ENCODE results near the gene CDC42BPB.

Gene CDC42BPB

DNA sequence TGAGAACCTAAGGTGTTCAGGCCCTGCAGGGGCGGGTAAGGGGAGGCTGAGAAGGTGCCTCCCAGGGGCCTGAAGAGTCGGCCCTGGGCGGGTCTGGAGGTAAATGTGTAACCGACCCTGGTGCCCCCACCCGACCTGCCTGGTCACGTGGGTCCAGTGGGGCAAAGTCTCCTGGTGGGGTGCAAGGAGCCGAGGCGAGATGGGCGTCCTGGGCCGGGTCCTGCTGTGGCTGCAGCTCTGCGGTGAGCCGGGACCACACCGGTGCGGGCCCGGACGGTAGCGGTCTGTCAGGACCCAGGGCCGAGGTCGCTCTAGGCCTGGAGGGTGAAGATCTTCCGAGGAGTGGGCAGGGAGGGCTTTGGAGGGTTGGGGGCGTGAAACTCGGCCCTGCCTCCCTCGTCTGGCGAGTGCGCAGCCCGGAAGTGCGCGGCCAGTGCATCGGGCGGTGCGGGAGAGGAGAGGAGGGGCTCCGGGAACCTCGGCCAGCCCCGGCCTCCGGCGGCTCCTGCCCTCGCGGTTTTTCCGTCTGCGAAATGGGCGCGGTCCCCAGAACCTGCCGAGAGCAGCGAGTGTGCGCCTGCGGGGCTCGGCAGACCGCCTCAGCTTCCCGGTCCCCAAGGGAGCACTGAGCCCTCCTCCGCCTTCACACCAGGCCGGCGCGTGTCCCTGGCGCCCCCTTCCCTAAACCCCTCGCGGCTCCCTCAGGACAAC is 134.7 kb downstream of the CDC42BPB start, which contains the start of gene AMN:
Gene AMN (plus strand): TSS at position 174 of the 711 bp plus-strand sequence. CDS start 26 bp downstream, at position 200.
- Histone ChIP-seq H3K4me1 (ENCODE audit: control insufficient read depth, insufficient read depth, low read length) (no peaks in the 10 kb centered on the region), H3K27me3 (ENCODE audit: control insufficient read depth, insufficient read depth, low read length) (peaks cover 15% of the 10 kb centered on the region), H3K9ac (ENCODE audit: low read length) (no peak within 1 kb of the TSS), H3K36me3 (ENCODE audit: control insufficient read depth, insufficient read depth, low read length) (no peaks in the 10 kb centered on the region), H3K27ac (ENCODE audit: low read depth, low read length) (no peak within 1 kb of the TSS), H3K4me3 (ENCODE audit: low read length) (peak within 1 kb of the TSS; percentile 63)

DNA sequence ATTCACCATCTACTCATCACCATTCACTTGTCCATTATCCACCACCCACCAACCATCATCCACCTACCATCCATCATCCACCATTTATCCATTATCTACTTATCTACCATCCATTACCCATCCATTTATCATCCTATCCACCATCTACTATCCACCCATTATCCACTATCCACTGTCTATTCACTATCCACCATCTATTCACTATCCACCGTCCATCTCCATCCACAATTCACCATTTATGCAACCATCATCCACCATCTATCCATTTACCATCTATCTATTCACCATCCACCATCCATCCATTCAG is 136.4 kb downstream of the CDC42BPB start:
- H3K27me3 ChIP-seq (ENCODE audit: control insufficient read depth, insufficient read depth, low read length) = peaks cover 14% of the 10 kb centered on the region
- no peaks in the 10 kb centered on the region for H3K36me3 ChIP-seq (ENCODE audit: control insufficient read depth, insufficient read depth, low read length)
- no peak overlapping the region for H3K4me3 ChIP-seq (ENCODE audit: low read length)
- H3K4me1 ChIP-seq (ENCODE audit: control insufficient read depth, insufficient read depth, low read length) = no peaks in the 10 kb centered on the region
- H3K27ac ChIP-seq (ENCODE audit: low read depth, low read length) = no peak overlapping the region
- no peak overlapping the region for H3K9ac ChIP-seq (ENCODE audit: low read length)

DNA sequence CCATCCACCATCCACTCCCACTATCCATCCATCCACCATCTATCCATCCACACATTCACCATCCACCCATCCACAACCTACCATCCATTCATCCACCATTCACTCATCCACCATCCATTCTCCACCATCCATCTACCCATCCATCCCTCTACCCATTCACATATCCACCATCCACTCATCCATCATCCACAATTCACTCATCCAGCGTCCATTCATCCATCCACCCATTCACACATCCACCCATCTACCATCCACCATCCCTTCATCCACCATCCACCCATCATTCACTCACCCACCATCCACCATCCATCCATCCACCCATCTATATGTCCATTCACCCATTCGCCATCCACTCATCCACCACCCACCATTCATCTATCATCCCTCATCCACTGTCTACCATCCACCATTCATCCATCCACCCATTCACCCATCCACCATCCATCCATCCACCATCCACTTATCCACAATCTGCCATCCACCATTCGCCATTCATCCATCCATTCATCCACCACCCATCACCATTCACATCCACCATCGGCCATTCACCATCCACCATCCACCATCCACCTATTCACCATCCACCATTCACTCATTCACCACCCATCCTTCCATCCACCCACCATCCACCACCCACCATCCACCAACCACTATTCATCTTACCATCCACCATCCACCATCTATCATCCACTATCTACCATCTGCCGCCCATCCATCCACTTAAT is 136.9 kb downstream of the CDC42BPB start:
- H3K36me3 ChIP-seq (ENCODE audit: control insufficient read depth, insufficient read depth, low read length) = no peaks in the 10 kb centered on the region
- H3K27ac ChIP-seq (ENCODE audit: low read depth, low read length) = no peak overlapping the region
- H3K4me1 ChIP-seq (ENCODE audit: control insufficient read depth, insufficient read depth, low read length) = no peaks in the 10 kb centered on the region
- peaks cover 14% of the 10 kb centered on the region for H3K27me3 ChIP-seq (ENCODE audit: control insufficient read depth, insufficient read depth, low read length)
- H3K4me3 ChIP-seq (ENCODE audit: low read length) = no peak overlapping the region
- H3K9ac ChIP-seq (ENCODE audit: low read length) = no peak overlapping the region

DNA sequence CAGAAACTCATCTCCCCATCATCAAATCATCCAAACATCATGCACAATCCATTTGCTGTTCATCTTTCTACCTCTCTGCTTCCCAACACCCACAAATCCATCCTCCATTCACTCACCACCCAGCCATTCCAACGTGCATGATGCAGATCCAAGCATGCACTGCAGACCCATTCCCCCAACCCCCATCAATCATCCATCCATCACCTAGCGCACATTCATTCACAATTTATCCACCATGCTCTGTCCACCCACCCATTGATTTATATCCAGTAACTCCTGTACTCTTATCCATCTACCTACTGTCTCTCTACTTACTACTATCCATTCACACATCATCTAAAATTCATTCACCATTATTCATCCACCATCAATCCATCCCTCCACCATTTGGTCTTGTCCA is 138.9 kb downstream of the CDC42BPB start:
- H3K4me1 ChIP-seq (ENCODE audit: control insufficient read depth, insufficient read depth, low read length) = no peaks in the 10 kb centered on the region
- no peak overlapping the region for H3K27ac ChIP-seq (ENCODE audit: low read depth, low read length)
- H3K36me3 ChIP-seq (ENCODE audit: control insufficient read depth, insufficient read depth, low read length) = no peaks in the 10 kb centered on the region
- H3K27me3 ChIP-seq (ENCODE audit: control insufficient read depth, insufficient read depth, low read length) = peaks cover 7% of the 10 kb centered on the region
- no peak overlapping the region for H3K4me3 ChIP-seq (ENCODE audit: low read length)
- no peak overlapping the region for H3K9ac ChIP-seq (ENCODE audit: low read length)

DNA sequence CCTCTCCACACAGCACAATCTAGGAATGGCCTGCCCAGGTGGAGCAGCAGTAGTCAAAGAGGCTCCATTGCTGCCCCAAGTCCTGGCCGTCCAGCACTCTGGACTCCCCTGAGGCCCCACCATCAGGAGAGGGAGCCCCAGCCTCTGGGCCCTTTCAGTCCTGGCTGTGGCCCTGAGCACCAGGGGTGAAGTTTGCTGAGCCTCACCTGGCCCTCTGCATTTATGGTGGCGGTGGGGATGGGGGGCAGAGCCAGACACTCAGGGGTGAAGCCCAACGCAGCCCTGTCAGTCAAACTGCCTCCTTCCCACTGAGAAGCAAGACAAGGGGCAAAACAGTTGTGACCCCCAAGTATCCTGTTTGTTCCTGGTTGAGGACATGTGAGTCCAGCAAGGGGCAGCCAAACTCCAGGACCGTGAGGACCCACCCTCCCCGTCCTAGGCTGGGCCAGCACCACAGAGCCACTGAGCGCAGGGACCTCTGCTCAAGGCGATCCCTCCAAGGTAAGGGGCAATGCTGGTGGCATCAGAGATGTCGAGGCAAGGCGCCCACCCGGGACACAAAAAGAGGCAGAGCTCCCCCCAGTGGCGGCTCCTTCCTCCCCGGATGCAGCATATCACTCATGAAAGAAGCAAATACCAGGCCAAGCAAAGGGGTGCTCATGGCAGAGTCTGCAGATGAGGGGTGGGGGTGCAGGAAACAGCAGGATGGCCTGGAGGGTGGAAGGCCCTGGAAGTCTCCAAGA is 139.7 kb downstream of the CDC42BPB start:
- Histone ChIP-seq H3K9ac (ENCODE audit: low read length) (no peak overlapping the region), H3K36me3 (ENCODE audit: control insufficient read depth, insufficient read depth, low read length) (no peaks in the 10 kb centered on the region), H3K27ac (ENCODE audit: low read depth, low read length) (no peak overlapping the region), H3K27me3 (ENCODE audit: control insufficient read depth, insufficient read depth, low read length) (peaks cover 4% of the 10 kb centered on the region), H3K4me3 (ENCODE audit: low read length) (no peak overlapping the region), H3K4me1 (ENCODE audit: control insufficient read depth, insufficient read depth, low read length) (no peaks in the 10 kb centered on the region)

DNA sequence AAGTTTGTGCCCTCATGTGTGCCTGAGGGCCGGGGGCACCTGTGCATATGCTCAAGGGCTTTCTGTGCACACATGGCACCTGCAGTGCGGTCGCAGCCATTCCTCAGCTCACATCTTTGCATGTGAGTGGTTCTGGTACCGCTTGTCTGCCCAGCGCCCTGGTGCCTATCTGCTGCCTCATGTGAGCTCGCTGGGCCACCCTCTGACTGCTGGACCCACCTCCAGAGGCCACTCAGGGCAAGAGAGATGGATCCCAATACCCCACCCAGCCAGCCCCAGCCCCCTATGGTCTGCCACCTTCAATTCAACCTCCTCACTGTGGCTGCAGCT is 140.3 kb downstream of the CDC42BPB start:
- no peaks in the 10 kb centered on the region for H3K4me1 ChIP-seq (ENCODE audit: control insufficient read depth, insufficient read depth, low read length)
- H3K27me3 ChIP-seq (ENCODE audit: control insufficient read depth, insufficient read depth, low read length) = peaks cover 2% of the 10 kb centered on the region
- H3K4me3 ChIP-seq (ENCODE audit: low read length) = no peak overlapping the region
- no peak overlapping the region for H3K9ac ChIP-seq (ENCODE audit: low read length)
- no peaks in the 10 kb centered on the region for H3K36me3 ChIP-seq (ENCODE audit: control insufficient read depth, insufficient read depth, low read length)
- no peak overlapping the region for H3K27ac ChIP-seq (ENCODE audit: low read depth, low read length)

DNA sequence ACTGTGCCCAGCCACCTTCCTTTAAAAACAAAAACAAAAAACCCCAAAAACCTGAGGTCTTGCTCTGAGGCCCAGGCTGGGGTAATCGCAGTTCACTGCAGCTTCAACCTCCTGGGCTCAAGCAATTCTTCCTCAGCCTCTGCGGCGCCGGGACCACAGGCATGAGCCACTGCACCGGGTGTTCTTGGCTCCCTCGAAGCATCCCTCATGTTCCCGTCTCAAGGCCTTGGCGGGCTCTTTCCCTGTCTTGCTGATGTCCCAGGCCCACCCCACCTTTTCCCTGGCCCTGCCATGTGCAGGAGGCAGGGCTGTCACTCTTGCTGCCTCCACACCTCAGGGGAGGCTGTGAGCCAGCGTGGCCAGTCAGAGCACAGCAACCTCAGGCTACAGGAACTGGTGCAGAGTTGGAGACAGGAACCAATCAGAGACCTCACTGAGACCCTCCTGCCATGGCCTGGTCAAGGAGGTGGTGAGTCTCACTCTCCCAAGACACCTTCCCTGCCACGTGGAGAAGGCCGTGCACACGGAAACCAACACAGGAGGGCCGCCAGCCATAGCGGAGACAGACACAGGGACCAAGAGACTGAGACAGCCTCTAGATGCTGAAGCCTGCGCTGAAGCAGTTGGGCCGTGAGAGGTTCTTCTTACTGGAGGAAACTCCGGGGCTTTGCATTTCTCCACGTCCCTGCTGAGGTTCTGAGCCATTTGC is 140.8 kb downstream of the CDC42BPB start:
- Histone ChIP-seq H3K27ac (ENCODE audit: low read depth, low read length) (no peak overlapping the region), H3K36me3 (ENCODE audit: control insufficient read depth, insufficient read depth, low read length) (no peaks in the 10 kb centered on the region), H3K4me3 (ENCODE audit: low read length) (no peak overlapping the region), H3K9ac (ENCODE audit: low read length) (no peak overlapping the region), H3K4me1 (ENCODE audit: control insufficient read depth, insufficient read depth, low read length) (no peaks in the 10 kb centered on the region), H3K27me3 (ENCODE audit: control insufficient read depth, insufficient read depth, low read length) (no peaks in the 10 kb centered on the region)

DNA sequence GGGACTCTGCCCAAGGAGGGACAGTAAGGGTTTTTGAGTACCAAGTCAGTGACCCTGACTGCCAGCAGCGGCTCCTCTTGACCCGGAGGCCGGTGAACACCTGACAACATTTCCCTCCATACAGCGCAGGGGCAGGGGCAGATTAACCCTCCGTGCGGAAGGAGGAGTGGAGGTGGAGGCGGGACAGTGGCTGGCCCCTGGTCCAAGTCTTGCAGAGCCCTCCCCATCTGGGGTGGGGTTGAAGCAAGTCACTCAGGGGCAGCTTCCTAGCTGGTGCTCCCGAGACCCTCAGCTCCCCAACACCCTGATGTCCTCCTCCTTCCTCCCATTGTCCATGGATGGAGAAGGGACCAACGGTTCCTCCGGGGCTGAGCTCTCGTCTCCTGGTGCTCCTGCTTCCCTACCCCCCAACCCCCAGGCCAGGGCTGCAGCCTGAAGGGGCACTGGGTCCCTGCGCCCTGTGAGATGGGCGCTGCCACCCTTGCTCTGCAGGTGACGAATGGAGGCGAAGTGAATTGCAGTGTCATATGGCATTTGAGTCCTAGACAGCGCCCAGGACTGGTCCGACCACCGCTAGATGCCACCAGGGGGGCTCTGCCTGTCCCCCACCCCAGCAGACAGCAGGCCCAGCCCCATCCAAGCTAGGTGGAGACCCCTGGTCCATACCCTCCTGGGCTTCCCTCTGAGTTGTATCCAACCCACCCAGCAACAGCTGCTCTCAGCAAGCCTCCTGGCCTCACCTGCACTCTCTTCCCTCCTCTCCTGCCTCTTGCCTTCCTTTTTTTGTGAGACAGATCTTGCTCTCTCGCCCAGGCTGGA is 141.8 kb downstream of the CDC42BPB start:
- Histone ChIP-seq H3K9ac (ENCODE audit: low read length) (no peak overlapping the region), H3K36me3 (ENCODE audit: control insufficient read depth, insufficient read depth, low read length) (no peaks in the 10 kb centered on the region), H3K27me3 (ENCODE audit: control insufficient read depth, insufficient read depth, low read length) (no peaks in the 10 kb centered on the region), H3K4me1 (ENCODE audit: control insufficient read depth, insufficient read depth, low read length) (no peaks in the 10 kb centered on the region), H3K27ac (ENCODE audit: low read depth, low read length) (no peak overlapping the region), H3K4me3 (ENCODE audit: low read length) (no peak overlapping the region)

DNA sequence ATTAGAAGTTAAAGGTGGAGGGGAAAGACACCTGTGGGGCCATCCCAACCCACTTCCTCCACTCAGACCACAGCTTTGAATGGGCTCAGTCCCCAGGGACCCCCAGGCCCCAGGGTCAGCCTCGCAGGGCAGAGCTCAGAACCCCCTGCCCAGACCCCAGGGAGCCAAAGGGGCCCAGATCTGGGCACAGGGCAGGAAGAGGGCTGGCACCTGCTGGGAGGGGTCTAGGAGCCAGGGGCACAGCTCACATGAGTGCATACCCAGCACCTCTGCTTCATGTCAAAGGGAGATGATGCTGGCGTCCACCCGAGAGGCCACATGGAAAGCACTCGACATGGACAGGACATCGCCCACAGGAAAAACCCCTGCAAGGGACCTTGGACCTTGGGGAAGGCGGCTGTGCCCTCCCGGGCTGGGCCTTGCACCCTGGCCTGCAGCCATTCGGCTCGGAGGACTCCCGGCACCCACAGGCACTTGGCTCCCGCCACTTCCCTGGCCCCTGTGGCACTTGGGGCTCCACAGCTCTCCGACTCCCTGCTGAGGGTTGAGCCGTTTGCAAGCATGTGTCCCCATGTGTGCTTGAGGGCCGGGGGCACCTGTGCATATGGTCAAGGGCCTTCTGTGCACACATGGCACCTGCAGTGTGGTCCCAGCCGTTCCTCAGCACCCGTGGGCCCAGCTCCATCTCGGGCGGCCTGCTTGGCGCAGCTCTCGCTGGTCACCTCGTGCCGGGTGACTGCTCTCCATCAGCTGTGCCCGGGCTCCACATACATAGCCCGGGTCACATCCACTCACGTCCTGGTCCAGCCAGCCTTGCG is 142.7 kb downstream of the CDC42BPB start:
- H3K27me3 ChIP-seq (ENCODE audit: control insufficient read depth, insufficient read depth, low read length) = no peaks in the 10 kb centered on the region
- H3K27ac ChIP-seq (ENCODE audit: low read depth, low read length) = no peak overlapping the region
- no peaks in the 10 kb centered on the region for H3K36me3 ChIP-seq (ENCODE audit: control insufficient read depth, insufficient read depth, low read length)
- H3K4me1 ChIP-seq (ENCODE audit: control insufficient read depth, insufficient read depth, low read length) = no peaks in the 10 kb centered on the region
- no peak overlapping the region for H3K9ac ChIP-seq (ENCODE audit: low read length)
- H3K4me3 ChIP-seq (ENCODE audit: low read length) = no peak overlapping the region

DNA sequence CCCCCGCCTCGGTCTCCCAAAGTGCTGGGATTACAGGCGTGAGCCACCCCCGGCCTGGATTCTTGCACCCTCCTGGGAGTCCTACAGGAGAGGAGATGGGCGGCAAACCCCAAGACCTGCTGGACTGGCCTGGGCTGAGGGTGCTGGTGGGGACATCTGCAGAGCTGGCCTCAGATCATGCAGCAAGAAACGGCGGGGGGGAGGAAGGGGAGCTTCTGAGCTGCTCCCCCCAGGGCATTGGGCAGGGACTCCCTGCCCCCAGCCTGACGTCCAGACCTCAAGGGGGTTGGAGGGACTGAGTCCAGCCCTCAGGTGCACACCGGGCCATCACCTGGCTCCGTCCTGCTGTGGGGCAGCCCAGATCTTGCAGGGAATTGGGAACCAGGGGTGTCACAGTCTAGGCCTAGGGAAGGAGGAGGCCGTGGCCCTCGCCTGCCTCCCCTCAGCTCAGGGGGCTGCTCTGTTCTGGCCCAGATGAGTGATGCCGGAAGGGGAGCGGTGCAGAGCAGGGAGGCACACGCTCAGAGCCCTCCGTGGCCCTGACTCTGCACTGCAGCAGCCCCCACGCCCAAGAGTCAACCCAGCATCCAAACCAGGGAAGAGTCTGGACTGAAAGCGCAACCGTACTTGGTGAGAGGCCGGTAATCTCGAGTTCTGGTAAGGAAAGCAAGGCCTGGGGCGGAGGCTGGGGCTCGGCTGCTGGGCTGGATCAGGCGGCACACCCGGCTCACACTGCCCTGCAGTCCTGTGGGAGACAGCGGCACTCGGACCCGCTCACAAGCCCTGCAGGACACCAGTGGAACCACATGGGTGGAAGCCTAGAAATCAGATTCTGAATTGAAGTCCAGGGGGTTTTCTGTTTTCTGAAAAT is 143.8 kb downstream of the CDC42BPB start:
- Histone ChIP-seq H3K36me3 (ENCODE audit: control insufficient read depth, insufficient read depth, low read length) (no peaks in the 10 kb centered on the region), H3K27ac (ENCODE audit: low read depth, low read length) (no peak overlapping the region), H3K27me3 (ENCODE audit: control insufficient read depth, insufficient read depth, low read length) (no peaks in the 10 kb centered on the region), H3K9ac (ENCODE audit: low read length) (no peak overlapping the region), H3K4me1 (ENCODE audit: control insufficient read depth, insufficient read depth, low read length) (no peaks in the 10 kb centered on the region), H3K4me3 (ENCODE audit: low read length) (no peak overlapping the region)
